22Rv1 (cell line): ENCODE measurements around the gene NUTF2.

ENCODE experiments used
- H3K27ac ChIP-seq: fragments of 450-650 bp; 2 replicates; pipeline ENCODE4 v1.5.1; 2017
- CTCF ChIP-seq: fragments of 450-650 bp; IDR thresholded peaks from 2 replicates; pipeline ENCODE4 v1.5.1; 2017; ENCODE audit warnings: mild to moderate bottlenecking
- ZFX ChIP-seq: fragments of 450-650 bp; IDR thresholded peaks from 2 replicates; pipeline ENCODE4 v1.6.1; 2017; ENCODE audit warnings: antibody characterized with exemption, borderline replicate concordance

The NUTF2 gene

GRCh38 chr16:67897231-67897630 lies 50.5 kb downstream of the NUTF2 start:
- no peak for TF ChIP-seq ZFX
- TF ChIP-seq CTCF: no peak
- no peak overlapping the region for H3K27ac ChIP-seq

- H3K27ac ChIP-seq: no peak overlapping the region
- TF ChIP-seq ZFX: no peak
- TF ChIP-seq CTCF: no peak
Observed at GRCh38 chr16:67901734-67902133, 55.0 kb downstream of the NUTF2 start.

- TF ChIP-seq ZFX: no peak
- TF ChIP-seq CTCF: no peak
- no peak overlapping the region for H3K27ac ChIP-seq
Observed at GRCh38 chr16:67902831-67903230, 56.1 kb downstream of the NUTF2 start.

- no peak overlapping the region for H3K27ac ChIP-seq
Observed at GRCh38 chr16:67907397-67908180, 60.9 kb downstream of the NUTF2 start.

GRCh38 chr16:67909056-67909742 lies 62.5 kb downstream of the NUTF2 start:
- TF ChIP-seq ZFX: no peak
- no peak for TF ChIP-seq CTCF
- H3K27ac ChIP-seq: no peak overlapping the region

More at GRCh38 chr16:67907397-67908180, 60.9 kb downstream of the NUTF2 start:
- TF ChIP-seq CTCF (no peak), ZFX (no peak)

- H3K27ac ChIP-seq: no peak overlapping the region
- no peak for TF ChIP-seq CTCF
- no peak for TF ChIP-seq ZFX
Observed at GRCh38 chr16:67910158-67910557, 63.4 kb downstream of the NUTF2 start.
